ENCODE measurements around the gene CPN1. TPM values are rescaled to one million over a fixed set of nuclear protein-coding genes. Genes with fewer than 3 reads are reported as not detected.
A peak's percentile ranks its signal among the peaks of the same experiment; 100 is the strongest.

Gene CPN1
- total and polyA plus RNA-seq, 2 experiments from 2014 or later, result 0.32 TPM; not detected in 1

- no peak for DNase-seq (ENCODE audit: low spot score)
- H3K4me3 ChIP-seq, result no peak overlapping the region
- TF ChIP-seq CTCF (conservative IDR thresholded peaks at IDR 0.05; ENCODE audit: low read depth in 2 of 2), result no peak
- no peak for TF ChIP-seq EZH2phosphoT487 (IDR thresholded peaks at IDR 0.05; ENCODE audit: unreplicated experiment)
- TF ChIP-seq REST (IDR thresholded peaks at IDR 0.05; ENCODE audit: unreplicated experiment), result no peak
- TF ChIP-seq STAT1 (IDR thresholded peaks at IDR 0.05; ENCODE audit: unreplicated experiment), result no peak
- no peak for TF ChIP-seq ZNF331 (CRISPR knock-in tag; IDR thresholded peaks at IDR 0.05; ENCODE audit: low read depth)
- no peak for TF ChIP-seq ZNF114 (CRISPR knock-in tag; IDR thresholded peaks at IDR 0.05)
- no peak for TF ChIP-seq POLR2AphosphoS5 (IDR thresholded peaks at IDR 0.05; ENCODE audit: low read depth)
- TF ChIP-seq NANOG (IDR thresholded peaks at IDR 0.05; ENCODE audit: borderline replicate concordance), result no peak
- TF ChIP-seq EZH2 (IDR thresholded peaks at IDR 0.05; ENCODE audit: low read depth, unreplicated experiment), result no peak
- no peak for TF ChIP-seq CREB1 (CRISPR knock-in tag; IDR thresholded peaks at IDR 0.05; ENCODE audit: low read depth)
- no peak for TF ChIP-seq JUNB (IDR thresholded peaks at IDR 0.05; ENCODE audit: unreplicated experiment)
Observed at GRCh38 chr10:100006243-100006886, 75.3 kb downstream of the CPN1 start.

More at GRCh38 chr10:100006243-100006886, 75.3 kb downstream of the CPN1 start:
- Mint-ChIP-seq H3K36me3 (ENCODE audit: low read depth) (no peaks in the 10 kb centered on the region), H3K4me3 (no peak overlapping the region), H3K27ac (peak overlapping the region; percentile 42; the same call in 1 of the 2 replicates), H3K9me3 (no peaks in the 10 kb centered on the region; the same call in 2 of the 3 replicates), H3K27me3 (ENCODE audit: insufficient read depth, low read depth, poor library complexity) (peaks cover 14% of the 10 kb centered on the region), H3K4me1 (peaks cover 35% of the 10 kb centered on the region)
- Histone ChIP-seq H3K4me2 (no peak overlapping the region), H2AFZ (no peak overlapping the region), H3K36me3 (ENCODE audit: insufficient read depth) (no peaks in the 10 kb centered on the region), H3K27ac (ENCODE audit: low read depth) (no peak overlapping the region), H3K4me1 (ENCODE audit: insufficient read depth) (peaks cover 17% of the 10 kb centered on the region; the same call in 1 of the 2 replicates), H4K20me1 (replicated peaks; ENCODE audit: insufficient read depth) (no peaks in the 10 kb centered on the region), H3K9me2 (ENCODE audit: insufficient read depth) (no peaks in the 10 kb centered on the region), H3F3A (replicated peaks; ENCODE audit: low read depth) (peaks cover 4% of the 10 kb centered on the region; the same call in 1 of the 2 replicates), H3K79me2 (replicated peaks; ENCODE audit: insufficient read depth) (peaks cover 45% of the 10 kb centered on the region), H3K27me3 (ENCODE audit: insufficient read depth) (0 out of 2 replicates have a peak, but pooled peaks cover 7% of the 10 kb centered on the region)
- no peak for ATAC-seq
